Kidney epithelial cell (primary cell): Measurements from ENCODE around the gene NIPBL. TPM values are rescaled to one million over a fixed set of nuclear protein-coding genes. Genes with fewer than 3 reads are reported as not detected.
"Not testable (repeated sequence)": the region's sequence is repeated elsewhere in the genome, so short reads cannot be mapped to it uniquely, and the experiment has no call there.

Experiments used
- DNase-seq: peaks from one replicate; pipeline ENCODE4 v3.0.0-alpha.2; 2010; ENCODE audit warnings: low read depth
- H3K27me3 ChIP-seq: 2 replicates; pipeline ENCODE4 v1.6.0; 2011; ENCODE audit warnings: low read length; ENCODE audit not compliant: control insufficient read depth, insufficient read depth
- H3K36me3 ChIP-seq: 2 replicates; pipeline ENCODE4 v1.5.1; 2011; ENCODE audit warnings: low read length; ENCODE audit not compliant: control insufficient read depth, insufficient read depth
- H3K4me3 ChIP-seq: 2 replicates; pipeline ENCODE4 v1.5.1; 2011; ENCODE audit warnings: low read depth, mild to moderate bottlenecking, control low read depth, low read length
- CTCF ChIP-seq: IDR thresholded peaks from 2 replicates; pipeline ENCODE4 v1.5.1; 2011; ENCODE audit warnings: mild to moderate bottlenecking, moderate library complexity, low read length, control low read depth, inconsistent platforms; ENCODE audit not compliant: insufficient read depth, poor library complexity, severe bottlenecking
- total RNA-seq: library from RNA; depleted of rRNA; stranded (reverse); fragments of >200 nt; gene quantifications from 2 replicates; pipeline ENCODE4 v1.2.3, GENCODE V29; 2015

NIPBL gene
- total RNA-seq, 1 donor from 2014 or later = 21.1 TPM

GRCh38 chr5:36985387-36985786 is 108.8 kb downstream of the NIPBL start:
- TF ChIP-seq CTCF = no peak
- DNase-seq = no peak

DNA sequence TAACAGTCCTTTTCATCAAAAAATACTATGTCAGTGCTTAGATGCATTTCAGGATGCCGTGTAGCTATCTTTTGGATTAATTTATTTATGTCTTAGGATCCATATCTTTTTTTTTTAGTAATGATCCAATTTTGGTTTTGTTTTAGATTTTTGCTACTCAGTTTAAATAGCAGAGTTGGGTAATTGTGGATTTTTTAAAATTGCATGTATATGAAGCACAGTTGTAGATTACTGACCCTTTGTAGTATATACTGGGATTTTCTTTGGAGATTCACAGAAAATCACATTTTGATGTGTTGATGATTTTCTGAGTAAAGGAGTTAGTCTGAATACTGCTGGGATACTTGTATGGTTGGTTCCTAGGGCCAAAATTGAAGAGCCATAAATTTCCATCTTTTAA is 111.8 kb downstream of the NIPBL start:
- no peak for DNase-seq
- no peaks in the 10 kb centered on the region for H3K27me3 ChIP-seq
- H3K36me3 ChIP-seq = peaks cover 3% of the 10 kb centered on the region
- no peak overlapping the region for H3K4me3 ChIP-seq
- TF ChIP-seq CTCF = no peak

More at GRCh38 chr5:36985387-36985786, 108.8 kb downstream of the NIPBL start:
- Histone ChIP-seq H3K36me3 (peaks cover 3% of the 10 kb centered on the region), H3K27me3 (no peaks in the 10 kb centered on the region), H3K4me3 (no peak overlapping the region)

- no peak for DNase-seq
- TF ChIP-seq CTCF = no peak
- Histone ChIP-seq H3K27me3 (no peaks in the 10 kb centered on the region), H3K36me3 (no peaks in the 10 kb centered on the region), H3K4me3 (no peak overlapping the region)
Observed at GRCh38 chr5:36998578-36998977, 122.0 kb downstream of the NIPBL start.

DNA sequence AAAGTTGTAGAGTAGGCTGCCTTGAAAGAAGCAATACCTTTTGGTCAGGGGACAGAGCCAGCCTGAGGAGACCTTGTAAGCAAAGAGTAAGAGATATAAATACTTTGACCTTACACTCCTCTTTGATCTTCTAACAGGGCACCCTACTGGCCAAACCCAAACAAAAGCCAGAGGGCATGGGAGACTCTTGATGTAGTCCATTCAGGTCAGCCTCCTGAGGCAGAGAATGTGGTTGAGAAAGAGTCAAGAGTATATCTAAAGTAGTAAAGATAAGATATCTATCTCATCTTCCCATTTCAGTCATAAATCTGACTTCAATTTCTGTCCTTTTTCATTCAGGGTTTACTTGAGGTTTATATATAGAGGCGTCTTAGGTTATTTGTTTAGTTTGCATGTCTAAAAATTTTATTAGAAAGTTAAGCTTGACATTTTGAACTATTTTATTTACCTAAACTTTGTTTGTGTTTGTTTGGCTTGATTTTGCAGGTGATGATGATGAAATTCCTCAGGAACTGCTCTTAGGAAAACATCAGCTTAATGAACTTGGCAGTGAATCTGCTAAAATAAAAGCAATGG is 125.7 kb downstream of the NIPBL start:
- no peaks in the 10 kb centered on the region for H3K27me3 ChIP-seq
- no peak for TF ChIP-seq CTCF
- DNase-seq = no peak
- H3K4me3 ChIP-seq = no peak overlapping the region
- H3K36me3 ChIP-seq = no peaks in the 10 kb centered on the region

DNA sequence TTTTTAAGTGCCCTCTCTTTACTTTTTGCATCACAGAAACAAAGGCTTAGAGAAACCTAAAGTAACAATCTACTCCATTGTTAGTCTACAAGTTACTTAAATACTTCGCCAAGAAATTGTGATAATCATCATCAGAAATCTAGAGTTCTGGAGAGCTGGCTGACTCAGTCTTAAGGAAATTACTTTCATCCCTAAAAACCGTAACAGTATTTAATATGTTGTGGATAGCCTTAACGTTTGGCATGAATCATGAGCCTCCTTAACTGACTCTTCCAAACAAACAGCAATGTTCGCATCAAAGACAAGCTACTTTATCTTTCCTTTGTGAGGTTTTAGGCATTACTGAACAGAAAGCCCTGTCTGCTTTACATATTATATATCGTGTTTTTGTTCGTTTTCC is 128.7 kb downstream of the NIPBL start:
- TF ChIP-seq CTCF = no peak
- Histone ChIP-seq H3K27me3 (no peaks in the 10 kb centered on the region), H3K4me3 (no peak overlapping the region), H3K36me3 (no peaks in the 10 kb centered on the region)
- DNase-seq = no peak

GRCh38 chr5:37005946-37006540 is 129.5 kb downstream of the NIPBL start:
- no peak for DNase-seq
- Histone ChIP-seq H3K27me3 (no peaks in the 10 kb centered on the region), H3K36me3 (no peaks in the 10 kb centered on the region), H3K4me3 (no peak overlapping the region)
- TF ChIP-seq CTCF = peak; percentile 49

- not testable (repeated sequence) for DNase-seq, H3K4me3 ChIP-seq, H3K36me3 ChIP-seq, H3K27me3 ChIP-seq
Observed at GRCh38 chr5:37013181-37013580, 136.6 kb downstream of the NIPBL start.
